A673 (cell line): ENCODE results near the gene HYOU1. TPM values are rescaled to one million over a fixed set of nuclear protein-coding genes. Genes with fewer than 3 reads are reported as not detected.

Experiments used
- BruUV-seq: library from RNA; stranded (reverse); fragments of 400-500 nt; replicated peaks from 2 replicates; lab custom pipeline; 2021; lab: Mats Ljungman, UMichigan
- CTCF ChIA-PET: fragments of 300-600 bp; sonication (Branson Sonifier 250); formaldehyde crosslinking; loops from one replicate; lab custom pipeline; 2022; ENCODE audit warnings: antibody characterized with exemption; lab: Charles Lee
- POLR2A ChIA-PET: fragments of 300-600 bp; sonication (Branson Sonifier 250); formaldehyde crosslinking; loops from one replicate; lab custom pipeline; 2022; ENCODE audit warnings: antibody characterized with exemption; ENCODE audit not compliant: low non-redundant PET; lab: Charles Lee
- DNase-seq: peaks from one replicate; pipeline ENCODE4 v3.0.0-alpha.2; 2015; ENCODE audit warnings: low spot score
- H3K27ac ChIP-seq: fragments of 200-600 bp; sonication (generic); 2 replicates; pipeline ENCODE4 v1.5.1; 2016; ENCODE audit warnings: mixed run types, low read depth, mild to moderate bottlenecking, mixed read lengths, antibody characterized with exemption, low read length; ENCODE audit not compliant: poor library complexity, severe bottlenecking
- H3K27me3 ChIP-seq: fragments of 200-600 bp; sonication (generic); replicated peaks from 2 replicates; pipeline ENCODE4 v1.6.1; 2017; ENCODE audit warnings: mixed run types, low read depth, mild to moderate bottlenecking, mixed read lengths, antibody characterized with exemption, low read length; ENCODE audit not compliant: insufficient read depth, poor library complexity
- H3K36me3 ChIP-seq: fragments of 200-600 bp; sonication (generic); 2 replicates; pipeline ENCODE4 v1.6.1; 2016; ENCODE audit warnings: mixed run types, mild to moderate bottlenecking, mixed read lengths, antibody characterized with exemption, low read length; ENCODE audit not compliant: insufficient read depth, poor library complexity, severe bottlenecking
- H3K4me1 ChIP-seq: fragments of 200-600 bp; sonication (generic); 2 replicates; pipeline ENCODE4 v1.6.1; 2017; ENCODE audit warnings: mixed run types, mild to moderate bottlenecking, mixed read lengths, antibody characterized with exemption, low read length; ENCODE audit not compliant: insufficient read depth, poor library complexity, severe bottlenecking
- H3K4me3 ChIP-seq: fragments of 200-600 bp; sonication (generic); 2 replicates; pipeline ENCODE4 v1.5.1; 2016; ENCODE audit warnings: low read depth, mixed run types, mild to moderate bottlenecking, mixed read lengths, low read length; ENCODE audit not compliant: poor library complexity, severe bottlenecking
- H3K9me3 ChIP-seq: fragments of 200-600 bp; sonication (generic); 2 replicates; pipeline ENCODE4 v1.6.1; 2016; ENCODE audit warnings: mixed run types, low read depth, mild to moderate bottlenecking, mixed read lengths, antibody characterized with exemption, low read length; ENCODE audit not compliant: poor library complexity, severe bottlenecking
- CTCF ChIP-seq: fragments of 300-800, 200-600 bp; sonication (generic); conservative IDR thresholded peaks from 2 replicates; pipeline ENCODE4 v1.5.1; 2017; ENCODE audit warnings: low read depth, mild to moderate bottlenecking, antibody characterized with exemption, low read length, moderate library complexity, mixed read lengths
- EZH2 ChIP-seq: fragments of 200-600 bp; sonication (generic); IDR thresholded peaks from 2 replicates; pipeline ENCODE4 v1.6.1; 2017; ENCODE audit warnings: borderline replicate concordance, low read depth, mild to moderate bottlenecking, mixed read lengths, antibody characterized with exemption, low read length; ENCODE audit not compliant: poor library complexity, severe bottlenecking
- intact Hi-C: fragments of 100-400 bp; cut with micrococcal nuclease; formaldehyde crosslinking; loops from one replicate; pipeline ENCODE4 v1.10.0; 2022; ENCODE audit not compliant: unreplicated experiment
- total RNA-seq: library from RNA; stranded (reverse); gene quantifications from 2 replicates; pipeline ENCODE4 v1.2.3, GENCODE V29; 2021

HYOU1 gene
- total RNA-seq, 1 experiment from 2014 or later = 315 TPM

GRCh38 chr11:119016216-119017009, 40.6 kb downstream of the HYOU1 start:
- no peak for DNase-seq
- POLR2A ChIA-PET = interaction anchor here (0.6 to 0.7 kb wide), 2 partner anchors 196 to 306 kb away, joined by 3 to 5 read pairs; no protein-coding TSS in a partner anchor
- H3K4me3 ChIP-seq = peak overlapping the region; percentile 77

GRCh38 chr11:119015054-119015611, 41.9 kb downstream of the HYOU1 start:
- Histone ChIP-seq H3K36me3 (peaks cover 60% of the 10 kb centered on the region), H3K9me3 (no peaks in the 10 kb centered on the region), H3K27ac (no peak overlapping the region), H3K4me3 (no peak overlapping the region), H3K4me1 (peaks cover 14% of the 10 kb centered on the region), H3K27me3 (no peaks in the 10 kb centered on the region)
- no peak for DNase-seq
- peak; percentile 22; the same call in 1 of the 2 replicates for TF ChIP-seq CTCF
- TF ChIP-seq EZH2 = no peak
- CTCF ChIA-PET = interaction anchor here (0.7 kb wide), 1 partner anchor 366 kb away, joined by 3 read pairs; no protein-coding TSS in a partner anchor
- no TSS peak for BruUV-seq
- intact Hi-C loops = loop anchor here (5.0 kb wide), 1 partner anchor 87 kb away; the partner anchor contains the start of gene DPAGT1
- POLR2A ChIA-PET = no interaction called here

More at GRCh38 chr11:119016216-119017009, 40.6 kb downstream of the HYOU1 start:
- Histone ChIP-seq H3K27ac (peak overlapping the region; percentile 6), H3K36me3 (peaks cover 66% of the 10 kb centered on the region), H3K4me1 (peaks cover 18% of the 10 kb centered on the region), H3K9me3 (no peaks in the 10 kb centered on the region), H3K27me3 (no peaks in the 10 kb centered on the region)
- no TSS peak for BruUV-seq
- intact Hi-C loops = loop anchor here (5.0 kb wide), 1 partner anchor 86 kb away; the partner anchor contains the start of gene DPAGT1
- CTCF ChIA-PET = no interaction called here
- TF ChIP-seq CTCF (no peak), EZH2 (no peak)

GRCh38 chr11:119014209-119014924, 42.6 kb downstream of the HYOU1 start:
- H3K27ac ChIP-seq = no peak overlapping the region
- H3K36me3 ChIP-seq = peaks cover 60% of the 10 kb centered on the region
- H3K9me3 ChIP-seq = no peaks in the 10 kb centered on the region
- H3K4me1 ChIP-seq = peaks cover 8% of the 10 kb centered on the region
- DNase-seq = no peak
- no peaks in the 10 kb centered on the region for H3K27me3 ChIP-seq
- intact Hi-C loops = loop anchor here (5.0 kb wide), 1 partner anchor 52 kb away; no protein-coding TSS in a partner anchor
- CTCF ChIA-PET = no interaction called here
- TF ChIP-seq EZH2 = no peak
- no peak overlapping the region for H3K4me3 ChIP-seq
- BruUV-seq = no TSS peak
- POLR2A ChIA-PET = no interaction called here
